Esophagus muscularis mucosa (tissue), 4 donors: Measurements from ENCODE around the gene PDE4D. TPM values are rescaled to one million over a fixed set of nuclear protein-coding genes. Genes with fewer than 3 reads are reported as not detected.

Experiments used
- DNase-seq: peaks from one replicate; pipeline ENCODE4 v3.0.0-alpha.2; 2017; ENCODE audit errors: extremely low spot score
- H3K27ac ChIP-seq, 4 donors: fragments of 200-600 bp; sonication (generic); replicated peaks in 1 of 4; 1 replicate in 3 of 4; 2 replicates in 1 of 4; pipeline ENCODE4 v1.5.1; 2016 to 2019; ENCODE audit warnings: mild to moderate bottlenecking in 1 of 4
- H3K27me3 ChIP-seq, 4 donors: fragments of 200-600 bp; sonication (generic); one replicate each; pipeline versions ENCODE4 v1.5.1 to v1.6.0; 2016 to 2019
- H3K36me3 ChIP-seq, 4 donors: fragments of 200-600 bp; sonication (generic); one replicate each; pipeline ENCODE4 v1.5.1; 2016 to 2019
- H3K4me1 ChIP-seq, 4 donors: fragments of 200-600 bp; sonication (generic); one replicate each; pipeline ENCODE4 v1.5.1; 2016 to 2019
- H3K4me3 ChIP-seq, 4 donors: fragments of 200-600 bp; sonication (generic); 1 replicate in 2 of 4; 2 replicates in 2 of 4; pipeline ENCODE4 v1.5.1; 2016 to 2019; ENCODE audit warnings: mild to moderate bottlenecking in 4 of 4, moderate library complexity in 1 of 4
- H3K9me3 ChIP-seq, 4 donors: fragments of 200-600 bp; sonication (generic); 1 replicate in 3 of 4; 2 replicates in 1 of 4; pipeline ENCODE4 v1.5.1; 2016 to 2019
- CTCF ChIP-seq, 3 experiments: fragments of 200-600 bp in 2 of 3; fragments of 450-650 bp in 1 of 3; sonication (generic) in 2 of 3; IDR thresholded peaks; one replicate each; pipeline ENCODE4 v1.5.1; 2017 to 2019; ENCODE audit warnings: antibody characterized with exemption in 3 of 3, mild to moderate bottlenecking in 2 of 3, moderate library complexity in 1 of 3
- EP300 ChIP-seq: sonication (generic); formaldehyde crosslinking; IDR thresholded peaks from one replicate; pipeline ENCODE4 v1.6.1; 2017; ENCODE audit warnings: antibody characterized with exemption
- POLR2A ChIP-seq: fragments of 450-650 bp; IDR thresholded peaks from one replicate; pipeline ENCODE4 v1.6.1; 2017; ENCODE audit warnings: antibody characterized with exemption, moderate library complexity, mild to moderate bottlenecking, low read depth
- POLR2AphosphoS5 ChIP-seq, 2 donors: sonication (generic); formaldehyde crosslinking; IDR thresholded peaks; one replicate each; pipeline ENCODE4 v1.6.1; 2017; ENCODE audit warnings: antibody characterized with exemption in 2 of 2
- WGBS: methylation state at CpG from one replicate; pipeline ENCODE4 v1.1.5; 2018; 5-methylcytosine and 5-hydroxymethylcytosine counted together
- intact Hi-C: fragments of 100-400 bp; cut with DNase I; formaldehyde crosslinking; loops from one replicate; pipeline ENCODE4 v1.15.1; 2023
- total RNA-seq, 4 donors: library from RNA; depleted of rRNA; stranded (reverse); fragments of >200 nt; gene quantifications; one replicate each; pipeline versions ENCODE4 v1.1.0 to v1.2.1, GENCODE V29; 2016

Gene PDE4D
- total RNA-seq, 4 donors from 2014 or later, result 39.2 to 87.0 (median 50.2) TPM

DNA sequence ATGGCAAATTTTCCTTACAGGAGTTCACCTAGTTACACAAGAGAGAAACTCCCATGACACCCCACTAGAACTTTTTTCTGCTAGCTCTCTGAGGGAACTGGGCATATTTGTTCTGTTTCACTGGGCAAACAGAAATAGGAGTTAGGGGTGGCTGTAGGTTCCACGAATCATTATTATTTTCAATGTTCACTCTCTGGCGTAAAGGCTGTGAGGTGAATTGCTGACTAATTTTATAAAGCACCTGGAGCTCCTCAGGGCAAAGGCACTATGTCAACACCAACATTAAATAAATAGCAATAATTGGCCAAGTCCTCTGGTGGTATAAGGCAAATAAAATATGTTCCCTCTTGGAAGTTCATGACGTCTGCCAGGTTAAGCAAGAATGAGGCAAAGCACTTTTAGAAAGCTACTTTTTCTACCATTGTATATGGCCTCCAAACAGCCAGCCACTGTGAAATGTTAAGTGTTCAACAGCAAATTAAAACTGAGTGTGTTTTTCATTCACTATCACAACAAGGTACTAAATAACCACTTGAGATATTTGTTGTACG, 344.6 kb downstream of the PDE4D start:
- H3K27me3 ChIP-seq, result no peaks in the 10 kb centered on the region
- H3K36me3 ChIP-seq, result no peaks in the 10 kb centered on the region
- H3K4me1 ChIP-seq, result peaks cover 4 to 7% (median 5%) of the 10 kb centered on the region in 4 donors
- H3K4me3 ChIP-seq, result no peak overlapping the region
- TF ChIP-seq POLR2AphosphoS5 (IDR thresholded peaks at IDR 0.05) (no peak), POLR2A (no peak), EP300 (no peak), CTCF (IDR thresholded peaks at IDR 0.05) (no peak)
- intact Hi-C loops, result no loop called here
- no peaks in the 10 kb centered on the region for H3K9me3 ChIP-seq
- no peak for DNase-seq
- no peak overlapping the region for H3K27ac ChIP-seq
- 93% methylated on average over 4 of the region's 4 CpGs for WGBS

GRCh38 chr5:59547731-59548130, 345.8 kb downstream of the PDE4D start:
- DNase-seq, result no peak
- TF ChIP-seq EP300, result no peak
- TF ChIP-seq POLR2AphosphoS5 (IDR thresholded peaks at IDR 0.05), result no peak
- no peak for TF ChIP-seq POLR2A
- TF ChIP-seq CTCF (IDR thresholded peaks at IDR 0.05), result no peak
- Histone ChIP-seq H3K27ac (no peak overlapping the region), H3K36me3 (no peaks in the 10 kb centered on the region), H3K27me3 (no peaks in the 10 kb centered on the region), H3K9me3 (no peaks in the 10 kb centered on the region), H3K4me1 (peaks cover 15 to 18% (median 16%) of the 10 kb centered on the region in 4 donors), H3K4me3 (no peak overlapping the region)
- intact Hi-C loops, result no loop called here
- 70% methylated on average over 3 of the region's 3 CpGs for WGBS

DNA sequence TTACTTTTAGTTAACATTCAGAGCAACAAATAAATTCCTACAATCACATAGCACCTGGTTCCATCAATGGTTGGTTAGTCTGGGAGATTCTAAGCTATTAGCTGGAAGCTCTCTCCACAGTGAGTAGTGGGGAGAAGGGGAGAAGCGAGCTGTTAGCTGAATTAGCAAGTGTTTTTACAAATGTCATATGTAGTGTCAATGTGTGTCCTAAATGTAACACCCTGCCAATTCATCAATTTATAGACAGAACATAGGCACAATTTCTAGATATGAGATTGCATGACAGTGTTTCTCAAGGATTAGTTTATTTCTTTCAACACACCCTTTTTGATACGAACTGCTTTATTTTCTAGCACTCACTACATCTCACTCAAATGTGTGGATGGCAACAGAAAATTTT, 349.0 kb downstream of the PDE4D start:
- WGBS, result 98% methylated on average over 2 of the region's 2 CpGs
- H3K27ac ChIP-seq, result no peak overlapping the region

DNA sequence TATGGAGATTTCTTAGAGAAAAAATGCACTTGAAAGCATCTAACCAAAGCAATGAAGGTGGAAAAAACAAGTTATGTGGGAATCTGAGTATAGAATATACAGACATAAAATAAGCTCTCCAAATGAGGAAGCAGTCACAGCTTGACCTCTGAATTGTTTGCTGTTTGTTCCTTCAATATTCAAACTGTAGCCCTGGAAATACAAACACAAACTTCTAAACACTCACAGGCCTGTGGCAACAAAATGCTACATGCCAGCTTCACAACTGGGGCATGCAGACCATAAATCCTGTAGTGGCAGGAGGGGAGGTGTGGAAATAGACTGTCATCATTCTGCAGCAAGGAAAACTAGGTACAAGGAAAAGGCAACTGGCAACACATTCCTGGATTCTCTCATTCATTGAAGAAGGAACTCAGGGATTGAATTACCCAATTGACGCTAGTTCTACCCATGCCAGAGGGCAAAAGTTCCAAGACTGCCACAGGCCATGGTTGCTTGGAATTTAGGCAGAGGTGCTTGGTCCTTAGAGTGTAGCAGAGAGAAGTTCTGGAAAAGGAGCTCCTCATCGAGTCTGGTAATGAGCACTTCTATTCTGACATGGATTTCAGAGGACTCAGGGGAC, 349.6 kb downstream of the PDE4D start:
- 76% methylated on average over 2 of the region's 2 CpGs for WGBS
- intact Hi-C loops, result no loop called here
- Histone ChIP-seq H3K27me3 (no peaks in the 10 kb centered on the region), H3K36me3 (no peaks in the 10 kb centered on the region), H3K4me3 (no peak overlapping the region), H3K9me3 (no peaks in the 10 kb centered on the region), H3K27ac (peak overlapping the region in 1 of 4 donors; percentile 11), H3K4me1 (peaks cover 15 to 30% (median 24%) of the 10 kb centered on the region in 4 donors)
- no peak for DNase-seq
- TF ChIP-seq POLR2AphosphoS5 (IDR thresholded peaks at IDR 0.05) (no peak), CTCF (IDR thresholded peaks at IDR 0.05) (no peak), EP300 (no peak), POLR2A (no peak)

More for the DNA sequence above, 349.0 kb downstream of the PDE4D start:
- H3K4me1 ChIP-seq, result peaks cover 15 to 30% (median 24%) of the 10 kb centered on the region in 4 donors
- DNase-seq, result no peak
- TF ChIP-seq CTCF (IDR thresholded peaks at IDR 0.05) (no peak), POLR2A (no peak), EP300 (no peak), POLR2AphosphoS5 (IDR thresholded peaks at IDR 0.05) (no peak)
- H3K36me3 ChIP-seq, result no peaks in the 10 kb centered on the region
- H3K9me3 ChIP-seq, result no peaks in the 10 kb centered on the region
- intact Hi-C loops, result no loop called here
- no peak overlapping the region for H3K4me3 ChIP-seq
- no peaks in the 10 kb centered on the region for H3K27me3 ChIP-seq
